Inferior parietal cortex (tissue), 1 donor: ENCODE results near the gene CGN.

ENCODE experiments used
- DNase-seq: peaks from one replicate; pipeline ENCODE4 v3.0.0-alpha.2; 2016; ENCODE audit errors: extremely low spot score

Gene CGN

DNA sequence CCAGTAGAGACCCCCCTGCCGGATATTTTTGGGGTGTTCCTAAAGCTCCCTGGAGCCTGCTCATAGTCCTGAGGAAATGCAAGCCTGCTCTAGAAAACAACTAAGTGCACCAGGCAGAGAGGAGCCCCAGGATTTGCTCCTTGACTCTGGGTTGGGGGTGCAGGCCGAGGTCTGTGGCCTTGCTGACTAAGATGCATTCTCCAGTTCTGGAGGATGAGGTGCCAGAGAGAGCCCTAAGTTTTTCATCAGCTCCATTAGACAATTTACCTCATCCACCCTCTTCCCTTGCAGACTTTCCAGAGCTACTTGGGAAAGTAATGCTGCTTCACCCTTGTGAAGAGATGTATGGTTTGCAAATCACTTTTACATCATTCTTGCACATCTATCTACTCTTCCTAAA, 38.0 kb downstream of the CGN start:
- DNase-seq = no peak

DNA sequence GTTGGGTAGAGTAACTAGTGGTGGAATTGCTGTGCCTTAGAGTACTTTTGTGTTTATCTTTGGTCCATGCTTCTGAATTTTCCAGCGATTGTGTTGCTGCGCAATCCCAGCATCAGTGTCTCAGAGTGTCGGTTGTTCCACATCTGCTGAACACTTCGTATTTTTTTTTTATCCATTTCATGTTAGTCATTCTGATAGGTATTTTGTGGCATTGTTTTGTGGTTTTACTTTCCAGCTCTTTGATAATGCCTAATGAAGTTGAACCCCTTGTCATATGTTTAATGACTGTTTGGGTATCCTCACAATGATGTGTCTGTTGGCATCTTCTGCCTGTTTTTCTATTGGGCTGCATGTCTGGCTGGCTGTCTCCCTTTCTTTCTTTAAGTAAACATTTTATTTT, 42.5 kb downstream of the CGN start:
- DNase-seq = no peak

DNA sequence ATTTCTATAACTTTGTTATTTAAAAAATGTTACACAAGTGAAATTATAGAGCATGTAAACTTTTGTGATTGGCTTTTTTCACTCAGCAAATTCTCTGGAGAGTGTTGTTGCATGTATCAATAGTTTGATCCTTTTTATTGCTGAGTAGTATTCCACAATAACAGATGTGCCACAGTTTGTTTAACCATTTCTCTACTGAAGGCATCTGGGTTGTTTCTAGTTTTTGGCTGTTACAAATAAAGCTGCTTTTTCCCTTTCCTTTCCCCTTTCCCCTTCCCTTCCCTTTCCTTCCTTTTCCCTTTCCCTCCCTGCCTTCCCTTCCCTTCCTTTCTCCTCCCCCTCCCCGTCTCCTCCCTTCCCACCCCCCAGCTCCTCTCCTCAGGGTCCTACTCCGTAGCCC, 44.9 kb downstream of the CGN start:
- DNase-seq = no peak

DNA sequence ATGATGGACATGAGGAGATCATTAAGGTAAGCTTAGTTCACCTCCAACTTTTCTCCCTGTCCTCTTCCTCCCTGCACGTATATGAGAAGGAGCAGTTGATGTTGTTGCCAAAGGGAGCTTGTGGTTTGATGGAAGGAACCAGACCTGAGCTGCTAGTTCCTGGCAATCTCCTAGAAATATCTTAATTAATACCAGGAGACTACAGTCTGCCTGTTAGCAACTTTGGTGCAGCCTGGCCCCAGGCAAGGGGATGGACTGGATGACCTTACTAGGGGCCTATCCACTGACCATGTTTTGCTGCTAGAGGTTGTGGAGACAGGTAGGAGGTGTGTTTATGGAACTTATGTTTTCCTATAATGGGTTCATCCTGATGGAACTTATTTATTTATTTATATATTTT, 51.5 kb downstream of the CGN start:
- DNase-seq = no peak

DNA sequence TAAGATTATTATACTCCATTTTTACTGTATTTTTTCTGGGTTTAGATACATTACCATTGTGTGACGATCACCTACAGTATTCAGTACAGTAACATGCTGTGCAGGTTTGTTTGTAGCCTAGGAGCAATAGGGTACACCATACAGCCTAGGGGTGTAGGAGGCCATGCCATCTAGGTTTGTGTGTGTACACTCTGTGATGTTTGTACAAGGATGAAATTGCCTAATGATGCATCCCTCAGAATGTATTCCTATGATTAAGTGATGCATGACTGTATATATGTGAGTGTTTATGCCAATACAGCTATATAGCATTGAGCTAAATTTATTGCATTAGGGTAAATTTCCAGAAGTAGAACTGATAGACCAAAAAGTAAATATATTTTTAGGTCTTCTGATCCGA, 52.2 kb downstream of the CGN start:
- no peak for DNase-seq

DNA sequence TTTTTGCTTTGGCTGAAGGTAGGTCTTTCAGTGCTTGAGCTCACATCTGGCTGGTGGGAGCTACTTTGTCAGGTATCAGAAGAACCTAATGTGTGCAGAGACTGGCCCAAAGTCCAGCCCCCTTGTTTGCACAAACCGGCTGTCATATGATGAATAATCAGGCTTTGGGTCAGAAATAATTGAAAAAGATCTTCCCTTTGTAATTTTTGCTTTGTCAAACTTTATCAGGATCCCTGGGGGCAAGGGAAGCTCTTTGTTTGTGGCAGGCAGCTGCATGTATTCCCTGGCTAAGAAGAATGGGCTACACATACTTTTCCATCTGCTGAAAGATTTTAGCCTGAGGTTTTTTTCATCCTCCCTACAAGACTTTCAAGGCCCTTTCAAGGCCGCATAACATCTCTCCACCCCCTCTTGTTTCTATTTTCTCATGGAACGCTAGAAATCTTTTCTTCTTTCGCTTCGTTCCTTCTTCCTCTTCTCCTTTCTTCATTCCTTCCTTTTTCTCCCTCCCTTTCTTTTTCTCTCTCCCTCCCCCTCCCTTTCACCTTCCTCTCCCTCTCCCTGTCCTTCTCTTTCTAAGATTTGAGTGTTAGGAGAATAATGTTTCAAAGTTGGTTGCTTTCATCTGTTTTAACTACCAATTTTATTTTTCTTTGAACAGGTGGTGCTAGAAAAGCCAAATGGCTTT, 54.5 kb downstream of the CGN start:
- no peak for DNase-seq

DNA sequence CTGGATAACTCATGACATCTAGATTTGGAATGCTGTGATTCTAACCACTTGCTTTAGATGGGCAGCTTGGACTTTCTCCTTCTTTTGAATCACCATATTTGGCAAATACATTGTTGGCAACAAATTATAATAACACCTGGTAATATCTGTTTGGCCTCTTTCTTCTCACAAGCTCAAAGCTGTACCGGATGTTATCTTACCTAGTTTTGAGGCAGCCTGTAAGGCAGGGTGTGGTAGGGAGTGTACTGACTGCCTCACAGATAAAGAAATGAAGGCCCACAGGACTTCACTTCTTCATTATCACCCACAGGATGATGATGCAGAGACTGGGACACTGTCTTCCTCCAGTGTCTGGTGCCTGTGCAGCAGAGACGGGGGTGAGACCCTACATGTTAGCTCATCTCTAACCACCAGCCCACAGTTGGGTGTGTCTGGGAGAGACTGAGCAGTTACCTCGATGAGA, 57.5 kb downstream of the CGN start:
- DNase-seq = no peak

DNA sequence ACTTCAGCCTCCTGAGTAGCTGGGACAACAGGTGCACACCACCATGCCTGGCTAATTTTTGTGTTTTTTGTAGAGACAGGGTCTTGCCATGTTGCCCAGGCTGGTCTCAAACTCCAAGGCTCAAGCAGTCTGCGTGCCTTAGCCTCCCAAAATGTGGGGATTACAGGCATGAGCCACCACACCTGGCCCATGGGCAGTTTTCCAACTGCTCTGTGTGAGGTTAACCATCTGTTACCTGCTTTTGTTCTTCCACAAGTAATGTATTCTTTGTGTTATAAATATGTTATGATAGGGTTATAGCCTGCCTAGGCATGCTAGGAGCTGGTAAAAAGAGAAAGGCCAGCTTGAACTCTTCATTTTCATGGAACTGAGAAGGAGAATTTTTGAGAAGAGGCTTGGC, 59.6 kb downstream of the CGN start:
- no peak for DNase-seq

DNA sequence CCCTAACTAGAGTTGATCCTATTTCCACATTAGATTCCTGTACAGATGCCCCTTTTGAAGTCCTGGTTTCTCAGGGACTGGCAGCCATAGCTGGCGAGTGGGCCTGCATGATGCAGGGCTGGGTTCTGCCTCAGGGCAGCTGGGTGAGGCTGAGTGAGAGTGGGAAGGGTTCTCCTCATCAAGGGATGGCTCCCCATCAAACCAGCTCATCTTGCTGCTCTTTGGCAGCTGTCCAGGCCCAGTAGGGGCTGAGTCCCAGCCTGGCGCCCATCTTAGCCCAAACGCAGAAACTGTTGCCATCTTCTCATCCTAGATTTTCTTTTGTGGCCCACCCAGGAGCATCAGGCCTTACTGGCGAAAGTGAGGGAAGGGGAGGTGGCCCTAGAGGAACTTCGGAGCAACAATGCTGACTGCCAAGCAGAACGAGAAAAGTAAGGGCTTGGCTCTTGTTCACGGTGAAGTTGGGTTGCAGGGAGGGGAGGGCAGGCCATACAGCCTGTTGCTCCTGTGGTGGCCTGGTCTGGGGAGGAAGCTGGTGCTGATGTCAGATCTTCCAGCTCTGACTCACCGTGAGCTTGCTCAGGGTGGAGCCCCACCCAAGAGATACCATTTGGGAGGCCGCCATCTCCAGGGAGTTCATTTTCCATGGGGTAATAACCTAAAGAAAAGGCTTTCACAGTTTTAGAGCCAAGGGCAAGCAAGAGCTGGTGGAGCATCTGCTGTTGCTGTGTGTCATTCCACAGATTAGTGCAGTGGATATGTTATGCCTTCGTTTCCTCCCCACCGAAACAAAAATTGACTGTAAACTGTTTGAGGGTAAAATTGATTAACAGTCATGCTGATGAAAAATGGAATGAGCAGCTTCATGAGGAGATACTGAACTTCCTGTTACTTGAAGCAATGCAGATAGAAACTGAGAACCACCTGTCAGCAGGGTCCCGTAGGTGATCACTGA, 63.7 kb downstream of the CGN start:
- DNase-seq = no peak

DNA sequence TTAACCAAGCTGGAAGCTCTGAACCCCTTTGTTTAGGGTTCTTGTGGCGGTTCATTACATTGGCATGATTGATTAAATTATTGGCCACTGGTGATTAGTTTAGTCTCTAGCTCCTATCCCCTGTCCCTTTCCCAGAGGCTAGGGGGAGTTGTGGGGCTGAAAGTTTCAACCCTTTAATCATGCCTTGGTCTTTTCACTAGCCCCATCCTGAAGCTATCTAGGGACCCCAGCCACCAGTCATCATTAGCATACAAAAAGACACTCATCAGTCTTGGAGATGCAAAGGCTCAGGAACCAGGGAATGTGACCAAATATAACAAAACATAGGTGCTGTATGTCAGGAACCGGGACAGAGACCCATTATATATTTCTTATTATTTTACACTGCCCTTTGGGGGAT, 66.0 kb downstream of the CGN start:
- DNase-seq = no peak

DNA sequence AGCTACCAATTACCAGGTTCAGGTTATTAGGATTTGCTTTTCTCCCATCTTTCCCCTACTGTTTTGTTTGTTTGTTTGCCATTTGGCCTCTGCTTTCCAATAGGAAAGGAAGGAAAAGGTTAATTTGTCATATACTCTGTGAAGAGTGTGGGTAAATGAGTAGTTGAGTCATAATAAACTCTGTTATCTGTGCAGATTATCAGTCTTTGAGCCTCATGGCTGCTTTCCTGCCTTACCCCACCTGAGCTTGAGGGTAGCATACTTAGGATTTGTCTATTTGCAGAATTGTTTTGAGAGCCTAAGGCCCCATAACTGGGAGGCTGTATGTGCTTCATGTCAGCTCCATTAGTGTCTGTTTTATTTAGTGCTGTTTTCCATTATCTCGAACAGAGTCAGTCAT, 67.8 kb downstream of the CGN start:
- no peak for DNase-seq

DNA sequence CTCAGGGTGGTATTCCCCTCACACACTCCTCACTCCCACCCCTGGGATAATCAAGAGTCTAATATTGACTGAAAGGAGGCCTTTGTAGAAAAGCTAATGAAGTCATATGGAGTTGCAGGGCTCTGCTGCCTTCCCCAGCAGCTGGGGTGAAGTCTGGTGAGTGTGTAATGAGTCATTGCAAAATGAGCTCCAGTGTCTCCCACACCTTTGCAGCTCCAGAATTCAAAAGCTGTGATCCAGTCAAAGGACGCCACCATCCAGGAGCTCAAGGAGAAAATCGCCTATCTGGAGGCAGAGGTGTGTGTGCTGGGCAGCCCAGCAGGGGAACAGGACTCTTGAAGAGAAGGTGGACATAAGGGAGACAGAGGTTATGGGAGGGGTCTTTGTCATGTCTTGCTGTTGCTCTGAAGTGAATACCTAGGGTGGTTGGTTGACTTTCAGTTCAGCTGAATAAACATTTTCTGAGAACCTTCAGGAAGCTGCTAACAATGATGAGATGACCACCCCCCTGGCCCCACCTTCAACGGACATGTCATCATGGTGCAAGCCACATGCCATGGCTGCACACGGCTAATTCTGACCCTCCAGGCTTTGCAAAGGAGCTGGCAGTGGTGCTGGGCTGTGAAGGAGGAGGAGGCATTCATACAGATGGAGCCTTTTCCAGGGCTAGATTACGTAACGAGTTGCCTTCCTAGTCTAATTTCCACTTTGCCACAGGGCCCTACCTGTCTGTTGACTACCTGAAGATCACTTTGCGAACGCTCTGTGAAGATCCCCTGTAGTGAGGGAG, 68.4 kb downstream of the CGN start:
- DNase-seq = no peak

DNA sequence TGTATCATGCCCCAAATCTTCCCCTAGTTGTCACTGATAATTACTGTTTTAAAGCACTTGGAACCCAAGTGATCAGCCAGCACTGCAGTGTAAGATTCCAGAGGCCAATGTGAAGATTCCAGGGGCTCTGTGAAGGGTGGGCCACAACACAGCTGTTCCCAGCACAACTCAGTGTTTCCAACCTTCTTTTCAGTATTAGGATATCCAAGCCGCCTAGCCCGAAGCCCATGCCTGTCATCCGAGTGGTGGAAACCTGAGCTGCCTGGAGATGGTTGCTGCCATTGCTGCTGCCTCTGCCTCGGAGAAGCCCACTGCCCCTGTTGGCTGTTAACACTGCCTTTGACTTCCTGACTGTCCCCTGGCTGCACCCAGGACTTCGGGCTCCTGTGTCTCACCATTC, 70.3 kb downstream of the CGN start:
- DNase-seq = no peak

DNA sequence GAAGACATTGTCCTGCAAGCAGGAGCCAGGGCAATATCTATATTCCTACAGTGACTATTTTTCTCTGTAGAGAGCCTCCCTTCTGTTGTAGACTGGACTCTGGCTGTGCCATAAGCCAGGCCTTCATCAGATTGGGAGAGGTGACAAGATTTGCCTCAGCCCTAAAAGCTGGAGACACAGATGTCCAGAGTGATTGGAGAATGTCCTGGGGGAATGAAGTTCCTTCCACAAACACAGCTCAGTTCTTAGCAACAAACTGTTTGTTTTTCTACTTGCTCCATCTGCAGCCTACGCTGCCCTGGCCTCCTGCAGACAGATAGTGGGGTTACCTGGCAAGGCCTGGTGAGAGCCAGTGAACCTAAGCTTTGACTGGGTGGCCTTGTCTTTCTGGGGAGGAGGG, 70.7 kb downstream of the CGN start:
- DNase-seq = no peak

DNA sequence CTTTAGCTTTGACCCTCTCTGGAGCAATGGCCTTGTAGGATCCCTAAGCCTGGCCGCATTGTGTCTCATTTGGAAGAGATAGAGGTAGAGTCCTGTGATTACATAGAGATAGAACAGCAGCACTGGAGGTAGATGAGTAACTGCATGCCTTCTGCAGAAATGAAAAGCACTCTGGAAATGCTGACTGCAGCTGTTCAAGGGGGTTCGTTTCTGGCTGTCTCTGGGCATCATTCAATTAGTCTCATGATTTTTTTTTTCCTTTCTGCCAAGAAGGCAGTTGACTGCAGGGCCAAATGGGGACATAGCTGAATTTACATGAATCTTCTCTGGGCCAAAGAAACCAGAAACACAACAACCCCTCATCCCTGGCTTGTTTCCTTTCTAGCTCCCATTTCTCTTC, 72.6 kb downstream of the CGN start:
- DNase-seq = no peak

DNA sequence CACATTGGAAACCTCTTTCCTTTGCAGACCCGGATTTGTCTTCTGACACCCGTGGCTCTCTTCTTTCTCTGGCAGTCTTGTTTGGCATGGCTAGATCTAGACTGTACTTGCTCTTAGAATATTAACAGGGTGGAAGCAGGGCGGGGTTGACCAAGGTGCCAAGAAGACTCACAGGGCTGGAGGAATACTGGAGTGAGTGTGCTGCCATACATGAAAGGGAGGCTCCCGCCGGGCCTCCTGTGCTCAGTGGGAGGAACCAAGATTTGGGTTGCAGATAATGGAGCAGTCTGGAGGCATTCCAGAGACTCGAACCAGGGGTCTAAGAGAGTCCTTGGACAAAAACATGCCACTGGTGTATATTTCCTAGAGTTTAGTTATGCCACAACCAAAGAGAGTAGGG, 73.1 kb downstream of the CGN start:
- no peak for DNase-seq

DNA sequence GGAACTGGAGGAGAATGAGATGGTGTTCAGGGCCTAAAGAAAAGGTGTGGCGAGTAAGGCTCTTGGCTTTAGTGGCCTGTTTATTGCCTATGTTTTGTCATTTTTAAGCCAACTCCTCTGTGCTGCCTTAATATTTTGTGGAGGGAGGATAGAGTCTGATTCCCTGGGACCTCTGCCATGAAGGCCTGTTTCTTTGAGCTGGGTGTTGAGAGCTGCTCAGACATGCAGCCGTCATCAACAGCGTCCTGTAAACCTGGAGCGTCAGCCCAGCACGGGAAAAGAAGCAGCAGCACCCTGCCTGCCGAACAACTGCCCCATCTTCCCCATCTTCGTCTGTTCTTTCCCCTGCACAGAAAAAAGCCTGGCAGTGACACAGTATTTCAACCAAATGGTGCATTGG, 73.6 kb downstream of the CGN start:
- no peak for DNase-seq

DNA sequence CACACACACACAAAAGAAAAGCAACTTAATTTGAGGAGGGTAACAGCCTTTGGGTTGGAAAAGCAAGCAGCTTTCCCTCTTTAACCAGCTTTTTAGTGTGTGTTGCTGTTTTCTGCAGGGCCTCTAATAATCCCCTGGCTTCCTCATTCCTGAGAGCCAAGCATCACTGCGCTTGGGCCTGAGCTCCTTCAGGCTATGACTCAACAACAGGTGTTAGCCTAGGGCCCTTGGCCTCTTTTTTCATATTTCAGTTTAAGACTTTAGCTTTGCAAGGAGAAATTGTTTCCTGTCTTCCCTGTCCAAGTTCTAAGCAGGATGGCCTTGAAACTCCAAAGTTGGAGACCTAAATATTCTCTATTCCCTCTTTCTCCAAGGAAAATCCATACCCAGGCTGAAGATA, 74.4 kb downstream of the CGN start:
- DNase-seq = no peak
